GM12891 (cell line): Measurements from ENCODE around the gene ZNF800.
"Not testable (repeated sequence)": the region's sequence is repeated elsewhere in the genome, so short reads cannot be mapped to it uniquely, and the experiment has no call there.

Source experiments
- PAX5 ChIP-seq: IDR thresholded peaks from 2 replicates; pipeline ENCODE4 v1.6.1; 2011; ENCODE audit warnings: low read length, moderate library complexity, mild to moderate bottlenecking; ENCODE audit not compliant: insufficient read depth, severe bottlenecking
- POLR2A ChIP-seq: IDR thresholded peaks from 2 replicates; pipeline ENCODE4 v1.6.1; 2011; ENCODE audit warnings: low read depth, low read length, control low read depth
- POLR2AphosphoS5 ChIP-seq: IDR thresholded peaks from 2 replicates; pipeline ENCODE4 v1.6.1; 2011; ENCODE audit warnings: low read depth, low read length, control low read depth
- POU2F2 ChIP-seq: IDR thresholded peaks from 2 replicates; pipeline ENCODE4 v1.6.1; 2011; ENCODE audit warnings: low read depth, mild to moderate bottlenecking, control low read depth, low read length, moderate library complexity
- SPI1 ChIP-seq: IDR thresholded peaks from 2 replicates; pipeline ENCODE4 v1.6.1; 2011; ENCODE audit warnings: low read depth, low read length, control low read depth
- TAF1 ChIP-seq: IDR thresholded peaks from 2 replicates; pipeline ENCODE4 v1.6.1; 2011; ENCODE audit warnings: low read depth, low read length, control low read depth

DNA sequence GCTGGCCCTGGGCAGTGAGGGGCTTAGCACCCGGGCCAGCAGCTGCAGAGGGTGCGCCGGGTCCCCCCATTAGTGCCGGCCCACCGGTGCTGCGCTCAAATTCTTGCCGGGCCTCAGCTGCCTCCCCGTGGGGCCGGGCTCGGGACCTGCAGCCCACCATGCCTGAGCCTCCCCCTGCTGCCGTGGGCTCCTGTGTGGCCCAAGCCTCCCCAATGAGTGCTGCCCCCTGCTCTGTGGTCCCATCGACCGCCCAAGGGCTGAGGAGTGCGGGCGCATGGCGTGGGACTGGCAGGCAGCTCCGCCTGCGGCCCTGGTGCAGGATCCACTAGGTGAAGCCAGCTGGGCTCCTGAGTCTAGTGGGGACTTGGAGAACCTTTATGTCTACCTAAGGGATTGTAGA, 36.8 kb upstream of the ZNF800 start:
- TF ChIP-seq POLR2A, TAF1, PAX5, POLR2AphosphoS5, POU2F2, SPI1: not testable (repeated sequence)
